Measurements from ENCODE around the gene CDK14. TPM values are rescaled to one million over a fixed set of nuclear protein-coding genes. Genes with fewer than 3 reads are reported as not detected.

Gene CDK14
- total and polyA plus RNA-seq, 10 of the 15 experiments (the other 5 are each of a cell fraction or from before 2014, with no cell fraction given) = 6.5 to 61.3 (median 24.2) TPM

DNA sequence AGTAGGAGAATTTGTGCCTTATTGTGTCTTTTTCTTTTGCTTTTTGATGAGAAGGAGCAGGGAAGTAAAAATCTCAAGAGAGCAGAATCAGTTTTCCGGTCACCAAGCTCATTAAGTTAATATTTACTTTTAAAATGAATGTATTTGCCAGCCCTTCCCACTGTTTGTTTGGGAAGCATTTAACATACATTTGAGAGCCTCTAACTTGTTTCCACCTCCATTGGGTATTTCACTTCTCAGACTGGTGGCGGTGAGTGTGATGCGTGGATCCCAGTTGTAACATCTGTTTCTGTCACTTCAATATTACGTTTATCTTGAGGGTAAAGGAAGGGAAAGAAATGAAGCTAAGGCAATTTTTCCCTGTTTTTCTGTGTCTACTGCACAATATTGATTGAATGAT lies 22.8 kb downstream of the CDK14 start:
- DNase-seq (ENCODE audit: low read depth, low spot score) (no peak), FAIRE-seq (no peak), ATAC-seq (no peak)
- Histone ChIP-seq H3K27ac (ENCODE audit: control insufficient read depth, insufficient read depth) (no peak overlapping the region), H3K36me3 (ENCODE audit: control insufficient read depth in 2 of 2, insufficient read depth in 2 of 2, low read length in 1 of 2) (no peaks in the 10 kb centered on the region; a peak in 1 of 4 replicates), H3K9ac (ENCODE audit: control insufficient read depth, insufficient read depth, low read length) (no peak overlapping the region), H2AFZ (ENCODE audit: control insufficient read depth, low read depth, low read length) (no peak overlapping the region), H3K79me2 (ENCODE audit: control insufficient read depth, insufficient read depth, low read length) (no peaks in the 10 kb centered on the region), H3K4me2 (ENCODE audit: control insufficient read depth, insufficient read depth) (no peak overlapping the region), H3K9me3 (replicated peaks; ENCODE audit: control insufficient read depth, insufficient read depth, low read length) (no peaks in the 10 kb centered on the region), H3K4me3 (no peak overlapping the region), H4K20me1 (ENCODE audit: control insufficient read depth, insufficient read depth) (no peaks in the 10 kb centered on the region), H3K27me3 (replicated peaks in 1 of 2; ENCODE audit: control insufficient read depth in 2 of 2, insufficient read depth in 2 of 2, low read length in 1 of 2) (no peaks in the 10 kb centered on the region), H3K4me1 (ENCODE audit: control insufficient read depth, insufficient read depth, low read length) (no peaks in the 10 kb centered on the region)
- 99% methylated on average over 4 of the region's 4 CpGs for WGBS (ENCODE audit: insufficient coverage, insufficient replicate concordance, low lambda C conversion rate, missing lambda C conversion rate)
- CTCF ChIA-PET = interaction anchor here (0.8 to 4.3 kb wide), 3 partner anchors 11 to 163 kb away, joined by 3 to 22 read pairs (median 5); no protein-coding TSS in a partner anchor
- in situ Hi-C loops (cut with MboI) = no loop called here
- POLR2A ChIA-PET = no interaction called here
- SMC1A ChIA-PET (ENCODE audit: uncharacterized antibody, unreplicated experiment) = interaction anchor here (0.7 to 1.5 kb wide), 5 partner anchors 10 to 257 kb away, joined by 3 to 9 read pairs (median 3); partner anchors contain the start of gene CDK14
- TF ChIP-seq MYB (IDR thresholded peaks at IDR 0.05; ENCODE audit: borderline replicate concordance, low read depth, low read length) = no peak
- no peak for TF ChIP-seq LARP7 (IDR thresholded peaks at IDR 0.05)
- TF ChIP-seq, protein P1, sequence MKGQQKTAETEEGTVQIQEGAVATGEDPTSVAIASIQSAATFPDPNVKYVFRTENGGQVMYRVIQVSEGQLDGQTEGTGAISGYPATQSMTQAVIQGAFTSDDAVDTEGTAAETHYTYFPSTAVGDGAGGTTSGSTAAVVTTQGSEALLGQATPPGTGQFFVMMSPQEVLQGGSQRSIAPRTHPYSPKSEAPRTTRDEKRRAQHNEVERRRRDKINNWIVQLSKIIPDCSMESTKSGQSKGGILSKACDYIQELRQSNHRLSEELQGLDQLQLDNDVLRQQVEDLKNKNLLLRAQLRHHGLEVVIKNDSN (IDR thresholded peaks at IDR 0.05; ENCODE audit: borderline replicate concordance, extremely low read length, insufficient read depth, low read depth, low read length) = no peak
- TF ChIP-seq RBBP5 (conservative IDR thresholded peaks at IDR 0.05) = no peak
- TF ChIP-seq CBX5 (IDR thresholded peaks at IDR 0.05; ENCODE audit: low read depth) = no peak
- no peak for TF ChIP-seq CEBPB (IDR thresholded peaks at IDR 0.05; ENCODE audit: borderline replicate concordance in 1 of 2, low read depth in 2 of 2, low read length in 2 of 2)
- no peak for TF ChIP-seq NFYA (IDR thresholded peaks at IDR 0.05; ENCODE audit: borderline replicate concordance, low read depth, low read length)
- no peak for TF ChIP-seq PBX3 (IDR thresholded peaks at IDR 0.05; ENCODE audit: insufficient replicate concordance, low read depth, low read length)
- TF ChIP-seq NRF1 (conservative IDR thresholded peaks at IDR 0.05; ENCODE audit: low read depth, low read length) = no peak
- no peak for TF ChIP-seq ATF7 (IDR thresholded peaks at IDR 0.05; ENCODE audit: low read depth)
- no peak for TF ChIP-seq SIN3A (IDR thresholded peaks at IDR 0.05; ENCODE audit: low read depth, low read length)
- TF ChIP-seq PAX8 (IDR thresholded peaks at IDR 0.05) = no peak
- no peak for TF ChIP-seq CHD4 (IDR thresholded peaks at IDR 0.05)
- no peak for TF ChIP-seq IKZF2 (IDR thresholded peaks at IDR 0.05)
- TF ChIP-seq ETV6 (conservative IDR thresholded peaks at IDR 0.05 in 1 of 2, IDR thresholded peaks at IDR 0.05 in 1 of 2; ENCODE audit: borderline replicate concordance in 1 of 2, low read depth in 1 of 2) = no peak
- no peak for TF ChIP-seq SMAD1 (IDR thresholded peaks at IDR 0.05; ENCODE audit: low read depth, partially characterized antibody)
- no peak for TF ChIP-seq ZNF622 (IDR thresholded peaks at IDR 0.05)
- no peak for TF ChIP-seq PAX5 (IDR thresholded peaks at IDR 0.05; ENCODE audit: borderline replicate concordance, low read depth, low read length)
- RAD21 ChIA-PET (ENCODE audit: unreplicated experiment) = no interaction called here
- intact Hi-C loops (cut with micrococcal nuclease; ENCODE audit: unreplicated experiment) = no loop called here
- BruUV-seq (replicated peaks) = no TSS peak

Data from GM12878 (cell line).